ENCODE measurements around the gene CBFA2T3.
"Not testable (repeated sequence)": the region's sequence is repeated elsewhere in the genome, so short reads cannot be mapped to it uniquely, and the experiment has no call there.

CBFA2T3 gene

DNA sequence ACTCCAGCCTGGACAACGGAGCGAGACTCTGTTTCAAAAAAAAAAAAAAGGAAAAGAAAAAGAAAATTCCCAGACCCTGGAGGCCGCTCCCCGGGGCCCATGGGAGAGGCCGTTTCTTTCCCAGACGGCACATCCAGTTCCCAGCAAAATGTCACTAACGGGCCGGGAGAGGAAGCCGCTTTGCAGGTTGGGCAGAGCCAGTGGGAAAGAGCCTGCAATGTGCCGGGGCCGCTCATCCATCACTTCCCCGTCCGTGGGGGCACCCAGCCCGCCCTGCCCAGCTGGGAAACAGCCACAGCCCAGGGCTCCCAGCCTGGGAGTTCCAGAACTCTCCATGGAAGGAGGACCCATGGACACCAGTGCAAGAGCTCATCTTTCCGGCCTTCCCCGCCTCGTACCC, 68.7 kb downstream of the CBFA2T3 start:
- no peak for DNase-seq (ENCODE audit: low read depth in 2 of 2)

DNA sequence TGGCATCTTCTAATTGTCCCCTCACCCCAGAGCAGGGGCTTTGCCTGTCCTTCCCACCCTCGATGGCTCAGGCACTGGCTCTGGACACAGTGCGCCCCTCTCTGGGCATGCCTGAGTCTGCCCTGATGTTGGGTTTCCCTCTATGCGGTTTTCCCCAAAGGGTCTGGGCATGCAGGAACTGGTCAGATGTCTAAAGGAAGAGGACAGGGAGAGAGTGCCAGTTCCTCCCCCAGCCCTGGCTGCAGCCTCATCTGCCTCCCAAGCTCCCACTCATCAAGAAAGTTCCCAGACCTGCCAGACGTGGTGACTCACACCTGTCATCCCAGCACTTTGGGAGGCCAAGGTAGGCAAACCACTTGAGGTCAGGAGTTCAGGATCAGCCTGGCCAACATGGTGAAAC, 69.2 kb downstream of the CBFA2T3 start:
- DNase-seq (ENCODE audit: low read depth in 2 of 2) = no peak

DNA sequence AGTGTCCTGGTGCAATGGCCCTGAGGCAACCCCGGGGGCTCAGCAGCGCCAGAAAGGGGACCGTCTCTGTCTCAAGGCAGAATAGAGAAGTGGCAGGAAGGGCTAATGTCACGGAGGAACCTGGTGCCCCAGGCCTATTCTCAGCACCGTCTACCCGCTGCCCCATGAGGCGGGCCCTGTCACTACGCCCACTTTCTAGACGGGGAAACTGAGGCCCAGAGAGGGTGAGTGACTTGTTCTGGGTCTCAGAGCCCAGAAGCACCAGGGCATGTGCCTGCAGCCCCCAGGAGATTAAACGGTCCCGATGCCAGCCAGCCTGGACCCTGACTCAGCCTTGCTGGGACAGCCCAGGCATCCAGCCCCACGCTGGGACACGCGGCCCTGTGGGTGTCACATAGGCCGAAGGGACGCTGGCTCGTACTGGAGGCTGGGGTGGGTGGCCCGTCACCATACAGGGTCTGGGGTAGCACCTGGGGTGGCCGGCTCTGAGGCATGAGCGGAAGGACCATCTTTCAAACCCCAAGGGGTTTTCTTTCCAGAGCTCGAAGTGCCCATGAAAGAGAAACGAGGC, 70.4 kb downstream of the CBFA2T3 start:
- DNase-seq (ENCODE audit: low read depth in 2 of 2) = no peak

DNA sequence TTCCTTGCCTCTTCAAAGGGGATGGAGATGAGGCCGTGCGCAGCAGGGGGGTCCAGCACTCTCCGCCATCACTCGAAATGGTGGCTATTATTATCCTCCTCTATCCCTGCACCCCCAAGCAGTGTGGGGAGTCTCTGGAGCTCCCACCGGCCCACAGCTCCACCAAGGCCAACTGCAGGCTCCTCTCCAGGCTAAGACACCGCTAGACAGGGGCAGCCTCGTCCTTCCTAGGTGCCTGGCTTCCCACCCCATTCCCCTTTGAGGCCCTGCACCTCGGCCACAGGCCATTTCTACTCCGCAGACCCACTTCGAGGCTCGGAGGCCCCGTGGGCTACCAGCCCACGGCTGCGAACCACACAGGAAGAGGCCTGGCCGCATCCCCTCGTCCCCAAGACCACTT, 71.0 kb downstream of the CBFA2T3 start:
- DNase-seq (ENCODE audit: low read depth in 2 of 2) = no peak

DNA sequence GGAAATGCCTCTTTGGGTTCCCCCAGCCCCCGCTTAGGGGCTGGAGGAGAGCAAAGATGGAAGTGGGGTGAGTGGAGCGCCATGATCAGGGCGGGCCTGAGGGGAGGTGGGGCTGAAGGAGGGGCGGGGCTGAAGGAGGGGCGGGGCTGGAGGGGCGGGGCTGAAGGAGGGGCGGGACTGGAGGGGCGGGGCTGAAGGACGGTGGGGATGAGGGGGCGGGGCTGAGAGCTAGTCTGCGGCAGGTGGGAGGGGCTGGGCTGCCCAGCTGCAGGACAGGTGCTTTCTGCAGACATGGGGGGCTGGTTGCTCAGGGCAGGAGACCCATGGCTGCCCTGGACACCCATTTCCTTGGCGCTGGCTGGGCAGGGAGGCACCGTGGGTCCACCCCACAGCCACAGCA, 71.4 kb downstream of the CBFA2T3 start:
- no peak for DNase-seq (ENCODE audit: low read depth in 2 of 2)

DNA sequence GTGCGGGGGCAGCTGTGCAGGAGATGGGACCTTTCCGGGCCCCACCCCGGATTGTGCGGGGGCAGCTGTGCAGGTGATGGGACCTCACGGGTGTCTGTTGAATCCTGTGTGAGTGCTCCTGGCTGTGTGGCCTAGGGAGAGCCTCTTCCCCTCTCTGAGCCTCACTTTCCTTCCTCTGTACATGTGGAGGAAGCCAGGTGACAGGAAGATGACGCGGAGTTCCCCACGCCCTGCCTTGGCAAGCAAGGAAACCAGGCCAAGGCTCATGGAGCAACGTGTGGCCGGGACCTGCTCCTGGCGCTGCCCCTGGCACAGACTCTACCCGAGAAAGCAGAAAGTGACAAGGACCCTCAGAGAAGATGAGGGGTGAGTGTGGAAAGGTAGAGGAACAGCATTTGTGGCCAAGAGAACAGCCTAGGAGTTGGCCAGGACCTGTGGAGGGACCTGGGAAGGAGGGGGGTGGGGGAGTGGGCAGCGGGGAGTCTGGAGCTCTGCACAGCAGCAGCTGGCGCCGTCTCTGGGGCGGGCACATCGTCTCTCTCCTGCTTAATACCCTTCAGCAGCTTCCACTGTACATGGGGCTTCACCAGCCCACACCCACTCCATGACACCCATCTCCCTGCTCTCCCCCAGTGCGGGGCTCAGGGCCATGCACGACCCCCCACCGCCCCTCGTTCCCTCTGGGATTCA, 72.2 kb downstream of the CBFA2T3 start:
- DNase-seq (ENCODE audit: low read depth in 2 of 2) = no peak

DNA sequence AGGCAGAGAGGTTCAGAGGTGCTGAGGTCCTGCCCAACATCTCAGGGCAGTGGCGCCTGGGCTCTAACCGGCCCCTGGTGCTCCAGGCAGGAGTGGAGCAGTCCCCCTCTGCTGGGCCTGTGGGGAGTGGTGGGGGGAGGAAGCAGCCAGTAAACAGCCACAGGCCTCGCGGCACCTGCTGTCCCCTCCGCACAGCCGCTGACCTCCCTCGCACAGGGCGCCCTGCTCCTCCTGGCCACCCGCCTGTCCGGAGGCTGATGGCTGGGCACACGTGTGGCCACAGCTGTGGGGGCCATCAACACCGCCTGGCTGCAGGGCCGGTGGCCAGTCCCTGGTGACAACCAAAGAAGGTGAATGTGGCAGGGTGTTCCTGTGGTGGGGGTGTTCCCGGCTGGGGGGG, 73.7 kb downstream of the CBFA2T3 start:
- DNase-seq (ENCODE audit: low read depth in 2 of 2) = no peak

DNA sequence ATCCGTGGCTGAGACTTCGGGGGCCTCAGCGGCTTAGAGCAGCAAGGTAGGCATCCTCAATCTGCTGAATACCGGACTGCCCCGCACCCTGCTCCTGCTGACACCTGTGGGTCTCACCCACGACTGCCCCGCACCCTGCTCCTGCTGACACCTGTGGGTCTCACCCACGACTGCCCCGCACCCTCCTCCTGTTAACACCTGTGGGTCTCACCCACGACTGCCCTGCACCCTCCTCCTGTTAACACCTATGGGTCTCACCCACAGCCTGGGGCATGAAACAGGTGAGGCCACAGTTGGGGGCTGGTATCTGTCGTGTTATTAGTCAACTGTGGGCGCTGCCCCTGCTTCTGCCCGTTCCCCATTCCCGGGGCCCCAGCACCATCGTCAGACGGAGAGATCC, 74.3 kb downstream of the CBFA2T3 start:
- DNase-seq (ENCODE audit: low read depth in 2 of 2) = no peak

DNA sequence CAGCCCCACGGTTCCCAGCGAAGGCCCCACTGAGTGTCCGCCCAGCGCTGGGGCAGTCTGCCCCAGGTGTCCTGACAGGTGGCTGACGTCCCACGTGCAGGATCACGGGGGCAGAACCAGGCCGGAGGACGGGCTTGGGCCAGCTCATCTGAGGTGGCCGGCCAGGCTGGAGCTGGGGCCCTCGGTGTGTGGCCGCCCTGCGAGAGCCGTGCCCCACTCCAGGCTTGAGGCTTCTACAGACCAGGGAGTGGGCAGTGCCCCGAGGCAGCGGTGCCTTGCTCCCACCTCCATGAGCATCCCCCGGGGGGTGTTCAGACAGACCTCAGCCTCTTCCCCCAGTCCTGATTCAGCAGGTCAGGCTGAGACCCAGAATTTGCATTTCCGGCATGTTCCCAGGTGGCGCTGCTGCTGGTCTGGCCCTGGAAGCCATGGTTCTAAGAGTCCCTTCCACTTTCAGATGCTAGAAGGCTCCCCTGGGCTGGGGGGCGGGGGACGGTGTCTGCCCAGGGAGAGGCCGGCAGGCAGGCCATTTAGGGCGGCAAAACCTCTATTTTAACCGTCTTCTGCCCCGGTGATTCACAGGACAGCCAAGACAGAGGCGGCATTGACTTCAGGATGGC, 75.2 kb downstream of the CBFA2T3 start:
- no peak for DNase-seq (ENCODE audit: low read depth in 2 of 2)

DNA sequence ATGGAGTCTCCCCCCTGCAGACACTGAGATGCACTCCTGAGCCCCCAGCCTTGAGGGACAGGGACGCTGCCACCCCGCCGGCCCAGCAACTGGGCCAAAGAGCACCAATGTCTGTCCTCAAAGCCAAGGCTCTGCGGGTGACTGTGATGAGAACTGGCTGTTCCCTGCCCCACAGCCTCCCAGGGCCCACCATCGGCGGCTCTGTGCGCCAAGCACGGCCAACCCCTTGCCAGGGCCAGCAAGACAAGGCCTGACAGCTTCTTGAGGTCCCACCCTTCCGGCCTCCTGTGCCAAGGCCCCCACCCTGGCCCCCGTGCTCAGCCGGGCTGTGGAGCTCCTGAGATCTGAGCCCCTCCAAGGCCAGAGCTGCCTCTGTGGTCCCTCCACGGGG, 76.3 kb downstream of the CBFA2T3 start:
- no peak for DNase-seq (ENCODE audit: low read depth in 2 of 2)

DNA sequence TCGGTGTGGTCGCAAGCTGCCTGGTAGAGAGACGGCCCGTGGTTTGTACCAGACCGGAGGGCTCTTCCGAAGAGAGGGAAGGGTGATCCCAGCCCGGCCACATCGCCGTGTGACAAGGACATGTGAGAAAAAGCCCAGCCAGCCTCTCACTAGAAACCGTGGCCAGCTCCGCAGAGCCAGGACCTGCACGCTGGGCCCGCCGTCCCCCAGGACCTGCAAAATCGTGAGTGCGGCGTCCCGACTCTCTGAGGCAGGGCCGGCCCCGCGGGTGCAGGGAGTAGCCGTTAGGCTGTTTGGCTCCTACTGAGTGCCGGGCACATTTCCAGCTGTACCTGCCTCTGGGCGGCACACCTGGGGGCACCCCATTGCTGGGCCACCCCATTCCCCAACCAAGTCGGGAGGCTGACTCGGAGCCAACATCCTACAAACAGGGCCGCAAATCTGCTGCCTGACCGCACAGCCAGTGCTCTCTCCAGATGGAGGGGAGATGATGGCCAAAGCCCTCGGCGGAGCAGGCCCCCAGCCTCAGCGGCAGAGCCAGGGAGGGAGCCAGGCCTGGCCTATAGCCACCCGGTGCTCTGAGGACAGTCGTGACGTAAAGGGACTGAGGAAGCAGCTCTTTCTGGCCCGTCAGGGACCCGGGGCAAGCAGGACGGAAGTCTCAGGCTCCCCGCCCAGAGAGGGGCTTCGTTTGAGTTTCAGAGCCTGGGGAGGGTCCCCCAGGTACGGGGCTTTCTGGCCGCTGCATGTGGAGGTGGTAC, 76.9 kb downstream of the CBFA2T3 start:
- no peak for DNase-seq (ENCODE audit: low read depth in 2 of 2)

DNA sequence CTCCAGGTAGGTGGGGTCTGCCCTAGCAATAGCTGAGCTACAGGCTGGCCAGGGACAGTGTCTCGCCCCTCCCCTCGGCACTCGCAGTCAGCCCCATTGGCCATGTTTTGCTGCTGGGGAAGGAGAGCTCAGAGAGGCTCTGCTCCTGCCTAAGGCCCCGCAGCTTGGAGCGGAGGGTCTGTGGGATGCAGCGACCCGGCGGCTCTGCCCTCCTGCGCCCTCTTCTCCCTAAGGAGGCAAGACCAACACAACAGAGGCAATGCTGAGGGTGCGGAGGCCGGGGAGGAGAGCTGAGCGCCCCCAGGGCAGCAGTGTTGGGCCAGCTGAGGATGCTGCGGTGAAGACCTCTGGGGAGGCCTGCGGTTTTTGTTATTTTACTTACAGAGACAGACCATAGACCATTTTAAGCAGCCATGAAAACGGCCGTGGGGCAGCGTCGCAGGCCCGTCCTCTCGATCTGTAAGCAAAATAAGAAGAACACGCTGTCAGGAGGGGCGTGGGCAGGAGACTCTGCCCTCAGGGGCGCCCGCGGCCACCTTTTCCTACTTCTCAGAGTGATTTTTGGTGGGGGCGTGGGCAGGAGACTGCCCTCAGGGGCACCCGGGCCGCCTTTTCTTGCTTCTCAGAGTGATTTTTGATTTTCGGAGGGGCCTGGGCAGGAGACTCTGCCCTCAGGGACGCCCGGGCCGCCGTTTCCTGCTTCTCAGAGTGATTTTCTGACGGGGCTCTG, 79.1 kb downstream of the CBFA2T3 start:
- DNase-seq (ENCODE audit: low read depth in 2 of 2) = no peak

DNA sequence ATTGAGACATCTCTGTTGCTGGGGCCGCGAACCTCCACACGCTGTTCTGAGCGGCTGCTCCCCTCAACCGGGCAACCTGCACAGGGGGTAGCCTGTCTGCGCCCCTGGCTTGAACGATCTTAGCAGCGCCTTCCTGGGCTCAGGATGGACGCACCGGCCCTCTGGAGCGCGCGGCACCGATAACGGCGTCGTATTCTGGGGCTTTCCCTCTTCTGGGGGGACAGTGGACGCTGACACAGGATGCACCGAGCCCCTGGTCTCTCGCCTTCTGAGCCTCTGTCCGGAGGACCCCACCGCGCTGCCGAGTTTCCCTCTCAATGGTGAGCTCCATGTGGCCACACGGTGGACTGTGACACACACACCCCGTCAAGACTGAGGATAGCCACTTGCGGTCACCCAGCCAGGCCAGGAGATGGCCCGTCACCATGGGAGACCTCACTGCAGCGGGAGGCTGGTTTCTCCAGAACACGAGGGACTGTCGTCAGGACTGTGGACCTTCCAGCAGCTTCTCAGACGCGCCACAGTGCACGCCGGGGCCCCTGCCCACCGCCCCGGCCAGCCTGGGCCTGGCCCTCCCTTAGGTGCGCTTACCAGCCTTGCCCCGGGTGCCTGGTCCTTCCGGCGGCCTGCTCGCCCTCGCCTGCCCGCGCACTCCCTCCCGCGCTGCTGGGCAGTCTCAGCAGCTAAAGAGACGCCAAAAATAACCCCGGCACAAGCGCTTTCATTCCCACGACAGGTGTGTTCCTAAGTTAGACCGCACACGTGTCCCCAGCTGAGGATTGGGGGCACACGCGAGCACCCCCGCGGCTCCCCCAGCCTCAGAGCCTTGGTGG, 80.6 kb downstream of the CBFA2T3 start:
- no peak for DNase-seq (ENCODE audit: low read depth in 2 of 2)

DNA sequence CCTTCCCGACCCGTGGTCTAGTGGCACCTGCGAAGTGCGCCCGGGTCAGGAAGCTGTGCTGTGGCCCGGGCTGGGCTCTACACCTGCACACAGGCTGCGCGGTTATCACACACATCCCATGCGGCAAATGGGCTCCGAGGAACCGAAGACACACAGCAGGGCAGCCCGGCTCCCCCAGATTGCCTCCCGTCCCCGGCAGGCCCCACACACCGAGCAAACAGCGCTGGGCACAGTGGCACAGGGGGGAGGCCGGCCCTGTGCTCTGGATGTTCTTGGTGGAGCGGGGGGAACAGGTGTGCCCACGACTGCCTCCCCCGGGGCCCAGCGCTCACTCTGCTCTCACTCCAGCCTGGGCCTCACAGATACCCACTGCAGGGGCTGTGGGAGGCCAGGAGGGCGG, 81.7 kb downstream of the CBFA2T3 start:
- DNase-seq (ENCODE audit: low read depth in 2 of 2) = no peak

DNA sequence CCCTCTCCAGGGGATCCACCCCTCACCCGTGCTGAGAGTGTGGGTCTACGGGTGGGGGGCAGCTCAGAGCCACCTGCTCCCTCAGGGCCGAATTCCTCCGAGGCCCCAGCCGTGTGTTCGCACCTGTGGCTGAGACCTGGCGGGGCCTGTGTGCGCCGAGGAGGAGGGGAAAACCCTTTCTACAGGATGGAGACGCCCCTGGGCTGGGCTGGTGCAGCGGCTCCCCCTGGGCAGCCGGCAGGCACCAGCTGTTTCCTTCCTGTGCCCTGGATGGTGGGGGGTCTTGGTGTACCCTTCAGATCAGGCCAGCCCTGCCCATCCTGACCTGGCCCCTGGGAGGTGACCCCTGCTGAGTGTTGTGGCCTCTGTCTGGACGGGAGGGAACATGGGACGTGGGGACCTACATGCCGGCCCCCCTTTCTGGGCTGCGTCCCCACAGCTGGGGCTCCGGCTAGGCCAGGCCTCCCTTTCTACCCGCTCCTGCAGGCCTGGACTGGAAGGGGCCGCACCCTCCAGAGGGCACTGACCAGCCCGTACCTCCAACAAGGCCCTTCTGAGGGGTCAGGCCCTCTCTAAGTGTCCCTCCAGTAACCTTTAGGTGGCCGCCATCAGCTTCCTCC, 82.2 kb downstream of the CBFA2T3 start:
- no peak for DNase-seq (ENCODE audit: low read depth in 2 of 2)

DNA sequence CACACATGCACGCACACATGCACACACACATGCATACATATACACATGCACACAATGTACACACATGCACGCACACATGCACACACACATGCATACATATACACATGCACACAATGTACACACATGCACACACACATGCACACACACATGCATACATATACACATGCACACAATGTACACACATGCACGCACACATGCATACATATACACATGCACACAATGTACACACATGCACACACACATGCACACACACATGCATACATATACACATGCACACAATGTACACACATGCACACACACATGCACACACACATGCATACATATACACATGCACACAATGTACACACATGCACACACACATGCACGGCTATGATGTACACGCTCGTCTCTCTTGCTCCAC, 82.7 kb downstream of the CBFA2T3 start:
- not testable (repeated sequence) for DNase-seq (ENCODE audit: low read depth in 2 of 2)

DNA sequence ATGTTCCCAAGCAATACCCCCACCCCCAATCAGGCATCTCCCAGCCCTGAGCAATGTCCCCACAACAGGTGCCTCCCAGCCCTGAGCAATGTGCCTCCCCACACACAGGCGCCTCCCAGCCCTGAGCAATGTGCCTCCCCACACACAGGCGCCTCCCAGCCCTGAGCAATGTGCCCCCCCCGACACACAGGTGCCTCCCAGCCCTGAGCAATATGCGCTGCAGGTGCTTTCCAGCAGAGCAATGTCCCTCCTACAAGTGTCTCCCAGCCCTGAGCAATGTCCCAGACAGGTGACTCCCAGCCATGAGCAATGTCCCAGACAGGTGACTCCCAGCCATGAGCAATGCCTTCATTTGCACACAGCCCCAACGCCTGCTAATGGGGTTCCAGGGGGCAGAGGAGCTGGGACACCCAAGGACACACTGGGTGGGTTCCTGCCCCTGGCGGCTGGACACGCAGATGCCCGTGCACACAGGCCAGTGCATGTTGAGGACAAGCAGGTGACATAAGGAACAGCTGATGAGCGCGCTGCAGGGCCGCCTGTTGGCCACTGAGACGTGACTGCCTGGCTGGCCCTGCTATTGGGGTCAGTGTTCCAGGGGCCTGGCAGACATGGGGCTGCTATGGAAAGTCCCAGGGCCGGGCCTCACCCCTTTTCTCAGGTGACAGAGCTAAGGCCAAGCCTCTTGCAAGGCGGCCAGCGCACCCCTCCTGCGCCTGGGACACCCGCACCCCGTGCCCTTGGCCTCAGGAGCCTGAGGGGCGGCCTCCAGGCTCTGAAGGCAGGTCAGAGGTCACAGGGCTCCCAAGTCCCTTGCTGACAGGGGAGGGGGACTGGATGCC, 83.7 kb downstream of the CBFA2T3 start:
- DNase-seq (ENCODE audit: low read depth in 2 of 2) = no peak

DNA sequence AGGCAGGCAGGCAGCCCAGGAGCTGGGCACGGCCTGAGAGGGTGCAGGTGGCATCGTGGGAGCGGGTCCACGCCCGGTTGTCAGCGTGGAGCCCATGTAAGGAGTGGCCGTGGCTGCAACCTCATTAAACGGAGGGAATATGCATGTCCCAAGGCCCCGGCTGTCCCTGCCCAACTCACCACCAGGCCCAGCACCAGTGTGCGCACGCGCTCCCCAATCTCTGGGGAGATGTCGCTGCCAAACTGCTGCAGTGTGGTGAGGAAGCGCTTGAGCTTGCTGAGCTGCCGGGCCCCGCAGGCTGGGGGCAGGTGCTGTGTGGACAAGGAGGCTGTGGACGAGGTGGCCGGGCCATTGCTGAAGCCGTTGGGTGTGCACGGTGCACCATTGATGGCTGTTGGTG, 84.9 kb downstream of the CBFA2T3 start:
- no peak for DNase-seq (ENCODE audit: low read depth in 2 of 2)

DNA sequence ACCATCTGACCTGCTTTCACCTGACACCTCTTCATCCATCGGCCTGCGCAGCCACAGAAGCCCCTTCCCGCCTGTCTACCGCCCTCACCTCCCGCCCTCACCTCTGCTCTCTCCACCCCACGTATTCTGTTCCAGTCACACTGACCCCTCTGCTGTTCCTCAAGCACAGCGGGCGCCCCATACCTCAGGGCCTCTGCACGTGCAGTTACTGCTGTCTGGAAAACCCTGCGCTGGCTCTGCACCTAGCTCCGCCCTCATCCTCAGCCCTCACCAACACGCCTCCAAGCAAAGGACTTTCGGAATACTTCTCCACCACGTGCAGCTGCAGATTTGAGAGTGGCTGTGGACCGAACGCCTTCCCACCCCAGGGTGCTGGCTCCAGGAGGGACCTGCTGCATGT, 85.9 kb downstream of the CBFA2T3 start:
- no peak for DNase-seq (ENCODE audit: low read depth in 2 of 2)

Data from activated CD8-positive, alpha-beta memory T cell treated with anti-CD3 and anti-CD28 coated beads for 4 hours (primary cell).